H9 (cell line): Measurements from ENCODE around the gene CALHM4. TPM values are rescaled to one million over a fixed set of nuclear protein-coding genes. Genes with fewer than 3 reads are reported as not detected.

Source experiments
- DNase-seq: peaks from one replicate; pipeline ENCODE4 v3.0.0-alpha.2; 2017
- H2AFZ ChIP-seq: one replicate; pipeline ENCODE4 v1.6.1; 2013; ENCODE audit warnings: mild to moderate bottlenecking, low read length, control low read depth, moderate library complexity
- H2AK5ac ChIP-seq: 2 replicates; pipeline ENCODE4 v1.6.1; 2013; ENCODE audit warnings: low read length, control low read depth, mixed read lengths; ENCODE audit not compliant: insufficient read length
- H2BK120ac ChIP-seq: one replicate; pipeline ENCODE4 v1.6.1; 2013; ENCODE audit warnings: low read depth, mild to moderate bottlenecking, low read length, control low read depth, inconsistent platforms; ENCODE audit not compliant: poor library complexity, severe bottlenecking
- H2BK12ac ChIP-seq: 2 replicates; pipeline ENCODE4 v1.6.1; 2013; ENCODE audit warnings: low read length, control low read depth, mixed read lengths, low read depth; ENCODE audit not compliant: insufficient read length
- H2BK15ac ChIP-seq: 2 replicates; pipeline ENCODE4 v1.6.1; 2013; ENCODE audit warnings: low read depth, low read length, control low read depth
- H2BK20ac ChIP-seq: one replicate; pipeline ENCODE4 v1.6.1; 2013; ENCODE audit warnings: low read depth, mild to moderate bottlenecking, low read length, control low read depth, inconsistent platforms; ENCODE audit not compliant: poor library complexity, severe bottlenecking
- H2BK5ac ChIP-seq: 2 replicates; pipeline ENCODE4 v1.6.1; 2013; ENCODE audit warnings: low read length, control low read depth, mixed read lengths; ENCODE audit not compliant: insufficient read length
- H3K14ac ChIP-seq: 2 replicates; pipeline ENCODE4 v1.6.1; 2013; ENCODE audit warnings: low read length, control low read depth; ENCODE audit not compliant: insufficient read depth
- H3K18ac ChIP-seq: 2 replicates; pipeline ENCODE4 v1.6.1; 2013; ENCODE audit warnings: low read depth, mild to moderate bottlenecking, mixed read lengths, low read length, control low read depth; ENCODE audit not compliant: insufficient read length
- H3K23ac ChIP-seq: 2 replicates; pipeline ENCODE4 v1.6.1; 2013; ENCODE audit warnings: low read length, control low read depth, mixed read lengths, low read depth; ENCODE audit not compliant: insufficient read length
- H3K23me2 ChIP-seq: 2 replicates; pipeline ENCODE4 v1.6.1; 2013; ENCODE audit warnings: low read depth, mild to moderate bottlenecking, mixed read lengths, low read length, control low read depth; ENCODE audit not compliant: insufficient read length, poor library complexity, severe bottlenecking
- H3K27ac ChIP-seq: 2 replicates; pipeline ENCODE4 v1.5.1; 2013; ENCODE audit warnings: low read length, control low read depth, mixed read lengths, low read depth; ENCODE audit not compliant: insufficient read length
- H3K27me3 ChIP-seq: 2 replicates; pipeline ENCODE4 v1.6.1; 2013; ENCODE audit warnings: low read length, control low read depth, inconsistent platforms; ENCODE audit not compliant: insufficient read depth
- H3K4ac ChIP-seq: 2 replicates; pipeline ENCODE4 v1.6.1; 2013; ENCODE audit warnings: low read depth, mild to moderate bottlenecking, control low read depth, inconsistent platforms, low read length, moderate library complexity
- H3K4me1 ChIP-seq: 2 replicates; pipeline ENCODE4 v1.6.1; 2013; ENCODE audit warnings: low read length, control low read depth, inconsistent platforms; ENCODE audit not compliant: insufficient read depth
- H3K4me2 ChIP-seq: 2 replicates; pipeline ENCODE4 v1.6.1; 2013; ENCODE audit warnings: low read length, control low read depth, mixed read lengths; ENCODE audit not compliant: insufficient read length, insufficient read depth
- H3K56ac ChIP-seq: 2 replicates; pipeline ENCODE4 v1.6.1; 2013; ENCODE audit warnings: low read depth, mild to moderate bottlenecking, mixed read lengths, low read length, control low read depth; ENCODE audit not compliant: insufficient read length
- H3K79me1 ChIP-seq: 2 replicates; pipeline ENCODE4 v1.6.1; 2013; ENCODE audit warnings: low read depth, mild to moderate bottlenecking, moderate library complexity, low read length, control low read depth, inconsistent platforms; ENCODE audit not compliant: insufficient read depth, poor library complexity, severe bottlenecking
- H3K79me2 ChIP-seq: 2 replicates; pipeline ENCODE4 v1.6.1; 2013; ENCODE audit warnings: low read length, control low read depth, inconsistent platforms; ENCODE audit not compliant: insufficient read depth
- H3K9ac ChIP-seq: 2 replicates; pipeline ENCODE4 v1.6.1; 2013; ENCODE audit warnings: low read length, control low read depth, mixed read lengths; ENCODE audit not compliant: insufficient read length; ENCODE audit errors: extremely low read depth
- H3K9me3 ChIP-seq: one replicate; pipeline ENCODE4 v1.6.1; 2013; ENCODE audit warnings: low read depth, low read length, inconsistent platforms; ENCODE audit not compliant: control insufficient read depth
- H3T11ph ChIP-seq: one replicate; pipeline ENCODE4 v1.6.1; 2013; ENCODE audit warnings: mild to moderate bottlenecking, low read length, control low read depth, inconsistent platforms
- H4K20me1 ChIP-seq: one replicate; pipeline ENCODE4 v1.6.1; 2013; ENCODE audit not compliant: control insufficient read depth, insufficient read length, insufficient read depth
- H4K5ac ChIP-seq: 2 replicates; pipeline ENCODE4 v1.6.1; 2013; ENCODE audit warnings: low read depth, mild to moderate bottlenecking, mixed read lengths, low read length, control low read depth; ENCODE audit not compliant: insufficient read length
- H4K8ac ChIP-seq: replicated peaks from 2 replicates; pipeline ENCODE4 v1.6.1; 2013; ENCODE audit warnings: low read length, control low read depth, mixed read lengths, low read depth; ENCODE audit not compliant: insufficient read length
- H4K91ac ChIP-seq: 2 replicates; pipeline ENCODE4 v1.6.1; 2013; ENCODE audit warnings: low read depth, mild to moderate bottlenecking, moderate library complexity, mixed read lengths, low read length, control low read depth; ENCODE audit not compliant: insufficient read length
- H3K27ac Mint-ChIP-seq, 3 experiments: 2 replicates in 2 of 3; 3 replicates in 1 of 3; pipeline ENCODE4 v1.8.0; 2020 to 2021; ENCODE audit warnings: mixed read lengths in 3 of 3, mild to moderate bottlenecking in 1 of 3, moderate library complexity in 1 of 3
- H3K27me3 Mint-ChIP-seq: 2 replicates; pipeline ENCODE4 v1.8.0; 2021; ENCODE audit warnings: low read depth, mild to moderate bottlenecking, moderate library complexity, mixed read lengths
- H3K36me3 Mint-ChIP-seq, 3 experiments: 2 replicates in 2 of 3; 3 replicates in 1 of 3; pipeline ENCODE4 v1.8.0; 2020 to 2021; ENCODE audit warnings: low read depth in 3 of 3, mixed read lengths in 3 of 3; ENCODE audit not compliant: insufficient read depth in 1 of 3
- H3K4me1 Mint-ChIP-seq, 2 experiments: 2 replicates each; pipeline ENCODE4 v1.8.0; 2020; ENCODE audit warnings: mixed read lengths in 2 of 2
- H3K4me3 Mint-ChIP-seq, 2 experiments: 2 replicates in 1 of 2; 3 replicates in 1 of 2; pipeline ENCODE4 v1.8.0; 2020 to 2021; ENCODE audit warnings: mild to moderate bottlenecking in 2 of 2, mixed read lengths in 2 of 2, moderate library complexity in 1 of 2
- H3K9me3 Mint-ChIP-seq, 2 experiments: 2 replicates in 1 of 2; 3 replicates in 1 of 2; pipeline ENCODE4 v1.8.0; 2020; ENCODE audit warnings: mild to moderate bottlenecking in 2 of 2, mixed read lengths in 2 of 2, moderate library complexity in 1 of 2
- CTCF ChIP-seq: fragments of 200-600 bp; sonication (generic); conservative IDR thresholded peaks from 3 replicates; pipeline ENCODE4 v1.8.0; 2021; ENCODE audit warnings: antibody characterized with exemption, mild to moderate bottlenecking
- WGBS: extraction: QIAGEN DNeasy Blood & Tissue Kit; methylation state at CpG from one replicate; pipeline ENCODE4 v1.1.7; 2013; ENCODE audit warnings: missing lambda C conversion rate, low lambda C conversion rate, mixed read lengths; ENCODE audit not compliant: insufficient read length; ENCODE audit errors: extremely low coverage; 5-methylcytosine and 5-hydroxymethylcytosine counted together
- total RNA-seq: library from RNA; stranded (reverse); gene quantifications from 2 replicates; pipeline ENCODE4 v1.2.1, GENCODE V29; 2021

The CALHM4 gene
- total RNA-seq, 1 experiment from 2014 or later, result not detected

GRCh38 chr6:116531675-116532570 is 21.6 kb upstream of the CALHM4 start:
- Histone ChIP-seq H3K4ac (no peak overlapping the region), H2BK5ac (no peak overlapping the region), H3K23me2 (no peaks in the 10 kb centered on the region), H3K9ac (no peak overlapping the region), H3K18ac (no peak overlapping the region), H4K5ac (no peak overlapping the region), H2AFZ (no peak overlapping the region), H2BK120ac (no peak overlapping the region), H3K4me1 (peaks cover 8% of the 10 kb centered on the region; the same call in 1 of the 2 replicates), H3K27me3 (no peaks in the 10 kb centered on the region), H3K79me2 (no peaks in the 10 kb centered on the region), H4K20me1 (no peaks in the 10 kb centered on the region), H4K8ac (no peak overlapping the region), H3K9me3 (no peaks in the 10 kb centered on the region), H3K23ac (no peak overlapping the region), H2AK5ac (no peak overlapping the region), H3K4me2 (no peak overlapping the region), H3T11ph (no peak overlapping the region), H2BK12ac (no peak overlapping the region), H3K27ac (no peak overlapping the region), H3K56ac (no peak overlapping the region), H3K79me1 (no peaks in the 10 kb centered on the region), H2BK15ac (no peak overlapping the region), H2BK20ac (no peak overlapping the region), H4K91ac (no peak overlapping the region), H3K14ac (no peak overlapping the region)
- DNase-seq, result peak; percentile 71
- Mint-ChIP-seq H3K4me3 (no peak overlapping the region), H3K27me3 (no peaks in the 10 kb centered on the region), H3K9me3 (no peaks in the 10 kb centered on the region), H3K36me3 (no peaks in the 10 kb centered on the region), H3K4me1 (peaks cover 39 to 43% of the 10 kb centered on the region in 2 experiments), H3K27ac (no peak overlapping the region)
- TF ChIP-seq CTCF, result peak; percentile 87
- no CpG with 5 or more reads among the region's 12 CpGs for WGBS
